HG03066 (cell line): ENCODE results near the gene SEMA3A.
"Not testable (repeated sequence)": the region's sequence is repeated elsewhere in the genome, so short reads cannot be mapped to it uniquely, and the experiment has no call there.

Source experiments
- ATAC-seq: cut with Tn5 transposase; IDR thresholded peaks from one replicate; pipeline ENCODE4 v1.9.1; 2021; ENCODE audit warnings: low read depth; ENCODE audit not compliant: unreplicated experiment

The SEMA3A gene

DNA sequence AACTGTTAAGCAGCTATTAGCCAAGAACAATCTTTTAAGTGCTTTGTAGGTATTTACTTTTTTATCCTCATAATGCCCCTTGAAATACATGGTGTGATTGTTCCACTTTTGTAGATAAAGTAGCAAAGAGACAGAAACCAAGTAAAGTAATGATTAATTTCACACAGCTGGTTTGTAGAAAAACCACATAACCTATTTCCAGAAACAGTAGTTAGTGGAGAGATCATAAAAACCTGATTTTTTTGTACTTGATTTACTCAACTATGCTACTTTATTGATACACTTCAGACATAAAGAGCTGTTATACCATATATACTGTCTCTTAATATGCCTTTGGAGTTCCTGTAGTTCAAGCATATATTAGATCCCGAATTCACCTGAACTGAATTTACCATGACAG is 118.4 kb downstream of the SEMA3A start:
- ATAC-seq, result no peak

GRCh38 chr7:84073186-84073875 is 121.3 kb downstream of the SEMA3A start:
- no peak for ATAC-seq

DNA sequence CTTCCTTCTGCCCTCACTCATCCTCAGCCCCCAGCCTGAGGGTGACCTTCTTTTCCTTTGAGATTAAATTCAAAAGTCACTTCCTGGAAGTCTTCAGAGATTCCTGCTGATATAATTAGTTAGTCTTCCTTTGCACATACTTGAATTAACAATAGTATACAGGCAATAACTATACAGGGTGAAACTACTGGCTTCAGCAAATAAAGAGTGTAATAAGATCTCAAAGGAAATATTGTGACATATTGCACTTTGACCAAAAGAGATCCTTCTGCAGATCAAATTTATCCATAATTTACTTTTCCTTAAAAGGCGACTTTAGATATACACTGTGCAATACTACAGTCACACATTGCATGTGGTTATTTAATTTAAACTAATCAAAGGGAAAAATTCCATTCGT is 123.8 kb downstream of the SEMA3A start:
- no peak for ATAC-seq

DNA sequence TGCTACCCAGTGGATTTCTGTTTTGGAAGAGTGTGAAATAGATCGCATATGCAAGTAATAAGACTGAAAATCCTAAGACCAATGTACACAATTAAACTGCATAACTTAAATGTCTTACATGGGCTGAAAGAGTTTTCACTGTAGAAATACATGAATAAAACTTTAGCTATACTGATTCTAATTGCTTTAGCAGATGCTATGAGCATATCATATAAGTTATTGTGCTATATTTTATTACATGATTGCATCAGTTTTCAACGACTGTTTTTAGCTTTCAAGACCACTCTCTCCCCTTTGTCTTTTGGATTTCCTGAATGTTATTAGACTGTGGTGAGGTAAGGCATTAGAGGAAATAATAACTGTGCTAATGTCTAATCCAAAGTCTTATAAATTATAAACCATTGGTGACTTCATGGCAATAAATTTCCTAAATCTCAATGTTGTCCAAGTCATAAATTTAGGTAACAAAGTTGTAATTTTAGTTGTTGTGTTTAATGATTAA is 124.5 kb downstream of the SEMA3A start:
- no peak for ATAC-seq

- ATAC-seq, result no peak
Observed at GRCh38 chr7:84069033-84069432, 125.6 kb downstream of the SEMA3A start.

GRCh38 chr7:84062489-84062901 is 132.1 kb downstream of the SEMA3A start:
- ATAC-seq, result not testable (repeated sequence)

GRCh38 chr7:84060760-84061261 is 133.8 kb downstream of the SEMA3A start:
- no peak for ATAC-seq

- no peak for ATAC-seq
Observed at GRCh38 chr7:84060000-84060399, 134.6 kb downstream of the SEMA3A start.

DNA sequence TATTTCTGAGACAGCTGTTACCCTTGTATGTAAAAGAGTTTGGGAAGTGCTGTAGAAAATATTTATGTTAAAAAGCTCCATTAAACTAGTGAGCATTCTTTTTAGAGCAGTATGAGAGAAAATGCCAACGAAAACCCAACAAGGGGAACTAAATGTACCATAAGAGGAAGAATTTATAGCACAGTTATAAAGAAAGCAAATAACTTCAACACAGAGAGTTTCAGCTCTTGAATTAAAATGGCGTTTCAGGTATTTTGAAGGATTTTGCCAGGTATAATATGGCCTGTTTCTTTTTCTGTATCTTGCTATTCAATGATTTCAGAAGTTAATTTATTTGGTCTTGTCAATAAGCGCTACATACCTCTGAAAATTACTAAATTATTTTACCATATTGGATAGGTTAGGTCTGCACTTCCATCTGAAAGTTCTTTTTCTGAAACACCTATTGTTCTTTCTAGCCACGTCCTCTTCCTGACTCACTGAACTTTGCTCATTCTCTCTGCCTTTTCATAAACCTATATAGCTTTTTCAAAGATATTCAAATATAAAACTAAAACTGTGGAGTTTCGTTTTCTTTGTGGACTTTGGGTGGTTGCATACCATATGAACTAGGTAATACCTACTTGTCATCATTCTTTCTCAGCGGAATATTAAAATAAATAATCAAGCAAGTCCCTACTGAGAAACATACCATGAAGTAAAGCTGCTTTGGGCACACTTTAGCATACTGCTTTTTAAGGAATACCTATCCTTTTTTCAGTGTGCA is 136.1 kb downstream of the SEMA3A start:
- no peak for ATAC-seq

- no peak for ATAC-seq
Observed at GRCh38 chr7:84057576-84057975, 137.0 kb downstream of the SEMA3A start.

DNA sequence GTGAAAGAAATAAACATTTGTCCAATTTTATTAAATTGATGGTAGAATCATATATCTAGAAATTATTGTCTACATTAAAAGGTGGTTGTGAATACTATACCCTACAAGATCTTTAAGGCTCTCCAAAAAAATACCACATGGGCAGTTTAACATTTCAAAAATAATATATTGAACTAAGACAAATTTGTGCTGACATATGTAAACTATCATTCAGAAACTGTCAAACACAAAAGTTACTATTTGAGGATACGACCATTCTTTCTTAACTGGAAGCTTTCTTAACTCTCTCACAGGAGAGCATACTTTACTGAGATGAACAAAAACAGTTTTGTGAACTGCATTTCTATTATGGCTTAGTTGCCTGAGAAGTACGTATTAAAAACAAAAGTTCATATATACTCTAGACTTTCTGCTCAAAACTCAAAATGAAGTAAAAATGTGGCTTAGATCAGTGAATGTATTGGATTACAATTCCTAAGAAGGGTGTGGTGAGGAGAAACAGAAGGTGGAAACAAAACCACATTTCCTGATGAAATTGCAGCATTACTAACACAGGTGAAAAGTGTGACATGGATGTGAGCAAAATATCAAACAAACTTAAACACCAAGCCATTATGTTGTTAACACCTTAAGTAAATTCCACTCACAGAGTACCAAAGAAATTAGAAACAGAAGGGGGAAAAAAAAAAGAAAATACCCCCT is 138.5 kb downstream of the SEMA3A start:
- no peak for ATAC-seq

- ATAC-seq, result not testable (repeated sequence)
Observed at GRCh38 chr7:84055199-84055598, 139.4 kb downstream of the SEMA3A start.

GRCh38 chr7:84049071-84049836 is 145.3 kb downstream of the SEMA3A start:
- no peak for ATAC-seq

DNA sequence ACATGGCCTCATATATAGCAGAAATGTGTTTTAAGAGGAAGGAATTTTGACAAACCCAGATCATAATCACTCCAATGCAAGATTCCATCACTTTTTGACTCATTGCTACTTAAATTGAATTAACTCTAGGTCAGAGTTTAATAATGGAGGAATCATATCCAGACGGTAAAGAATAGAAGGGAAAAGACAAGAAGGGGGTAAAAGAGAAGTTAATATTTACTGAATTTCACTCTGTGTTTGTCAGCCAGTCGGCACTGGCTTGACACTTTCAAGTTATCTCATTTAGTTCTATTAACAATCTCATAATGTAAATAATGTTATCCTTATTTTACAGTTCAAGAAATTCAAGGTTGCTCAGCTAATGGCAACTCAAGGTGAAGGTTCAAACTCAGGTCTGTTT is 147.5 kb downstream of the SEMA3A start:
- no peak for ATAC-seq

DNA sequence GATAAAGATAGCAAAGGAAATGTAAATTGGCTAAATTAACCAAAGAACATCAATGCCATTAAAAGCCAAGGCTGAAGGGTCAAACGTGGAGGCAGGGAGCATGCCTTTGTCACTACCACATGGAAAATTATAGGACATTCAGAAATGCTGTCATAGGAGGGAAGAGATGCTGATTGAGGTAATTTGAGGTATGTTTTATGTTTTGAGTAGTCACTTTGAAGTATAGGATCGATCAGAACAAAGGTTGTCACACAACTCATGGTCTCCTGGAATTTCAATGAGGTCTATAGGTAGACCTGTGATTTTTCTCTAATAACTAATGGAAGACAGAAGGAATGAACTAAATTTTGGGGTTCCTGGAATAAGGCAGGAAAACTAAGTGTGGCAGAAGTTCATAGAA is 149.8 kb downstream of the SEMA3A start:
- no peak for ATAC-seq

DNA sequence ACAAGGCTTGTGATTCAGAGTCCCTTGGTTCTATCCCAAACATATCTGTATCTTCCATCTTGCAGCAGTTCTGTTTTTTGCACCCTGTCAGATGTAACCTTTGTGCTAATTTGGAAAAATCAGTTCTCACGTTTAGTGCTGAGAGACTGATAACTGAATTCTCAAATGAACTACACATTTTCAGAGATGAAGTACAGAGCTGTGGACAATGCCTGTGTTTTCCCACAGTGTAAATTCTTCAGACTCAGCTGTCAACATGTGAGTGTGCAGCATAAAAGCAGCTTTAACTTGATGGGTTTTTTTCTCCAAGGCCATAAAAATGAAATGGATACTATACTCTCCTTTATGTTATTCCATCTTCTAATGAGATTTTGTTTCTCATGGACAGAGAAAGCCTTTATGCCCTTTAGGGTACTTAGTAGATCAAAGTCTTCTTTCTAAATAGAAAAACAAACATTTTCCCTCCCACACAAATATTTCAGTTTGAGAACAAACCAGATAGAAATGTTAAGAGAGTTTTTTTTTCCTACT is 150.9 kb downstream of the SEMA3A start:
- no peak for ATAC-seq

DNA sequence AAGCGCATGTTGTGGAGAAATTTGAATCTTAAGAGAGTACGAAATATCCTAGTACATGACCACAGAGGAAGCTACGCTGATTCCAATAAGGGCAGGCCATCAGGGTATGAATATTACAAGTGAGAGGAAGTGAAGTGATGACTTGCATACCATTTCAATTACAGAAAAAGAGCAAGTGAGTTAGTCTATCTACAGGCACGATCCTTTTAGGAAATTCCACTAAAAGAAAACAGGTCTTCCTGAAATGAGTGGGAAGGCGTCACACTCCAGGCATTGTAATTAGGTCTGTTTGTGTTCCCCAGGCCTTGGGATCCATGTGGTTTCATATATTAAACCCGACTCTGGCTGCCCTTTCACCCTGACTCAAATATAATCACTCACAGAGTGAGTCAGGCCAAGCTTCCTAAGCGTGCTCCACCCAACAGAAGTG is 152.5 kb downstream of the SEMA3A start:
- ATAC-seq, result no peak

GRCh38 chr7:84041649-84042048 is 152.9 kb downstream of the SEMA3A start:
- ATAC-seq, result no peak

DNA sequence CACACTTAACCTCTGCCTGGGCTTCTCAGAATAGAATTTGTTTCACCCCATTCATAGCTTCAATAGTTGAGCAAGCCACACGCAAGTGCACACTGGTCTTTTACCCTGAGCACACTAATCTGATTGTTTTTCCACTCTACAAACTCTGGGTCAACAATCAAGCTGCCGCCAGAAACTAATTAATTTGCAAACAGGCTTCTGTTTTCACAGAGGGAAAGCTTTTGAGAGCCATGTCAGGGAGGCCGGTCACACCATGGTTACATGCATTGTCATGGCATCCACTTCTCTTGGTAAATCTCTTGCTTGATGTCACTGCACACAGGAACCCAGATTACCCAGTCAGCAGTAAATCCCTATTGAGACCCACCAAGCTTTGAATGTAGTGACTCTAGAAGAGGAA is 154.2 kb downstream of the SEMA3A start:
- ATAC-seq, result no peak

DNA sequence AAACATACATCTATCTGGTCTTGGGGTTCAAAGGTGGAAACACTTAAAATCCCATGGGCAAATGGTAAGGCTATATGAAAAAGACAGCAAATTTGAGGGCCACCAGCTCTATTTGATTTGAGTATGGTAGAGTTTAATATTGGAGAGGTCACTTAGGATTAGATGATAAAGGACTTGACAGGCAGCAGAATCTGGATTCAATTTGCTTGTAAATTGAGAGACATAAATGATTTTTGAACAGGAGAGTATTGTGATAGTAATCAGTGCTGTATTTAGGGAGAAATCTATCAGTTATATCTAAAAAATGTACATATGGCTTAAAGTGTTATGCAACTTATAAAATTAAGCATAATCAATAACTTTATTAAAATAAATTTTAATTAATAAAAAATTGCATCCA is 155.2 kb downstream of the SEMA3A start:
- no peak for ATAC-seq
